ENCODE data around the gene KIAA1549. TPM values are rescaled to one million over a fixed set of nuclear protein-coding genes. Genes with fewer than 3 reads are reported as not detected.

Gene KIAA1549
- polyA plus RNA-seq, 1 donor (not counting 4 experiments of a cell fraction or from before 2014, with no cell fraction given) = 1.1 TPM

GRCh38 chr7:138913783-138914182, 67.4 kb downstream of the KIAA1549 start:
- Histone ChIP-seq H2AFZ (ENCODE audit: control insufficient read depth, low read length) (no peak overlapping the region), H3K79me2 (ENCODE audit: control insufficient read depth, insufficient read depth, low read length) (no peaks in the 10 kb centered on the region), H3K9ac (ENCODE audit: control insufficient read depth, extremely low read depth, insufficient read depth, low read length) (no peak overlapping the region), H3K4me3 (ENCODE audit: control insufficient read depth in 2 of 3, extremely low read depth in 1 of 3, insufficient read depth in 2 of 3, low read depth in 1 of 3, low read length in 3 of 3) (no peak overlapping the region), H3K27ac (ENCODE audit: control insufficient read depth, insufficient read depth, low read length) (no peak overlapping the region), H3K36me3 (ENCODE audit: control insufficient read depth in 2 of 2, extremely low read depth in 1 of 2, insufficient read depth in 2 of 2, low read length in 2 of 2) (no peaks in the 10 kb centered on the region), H3K4me1 (ENCODE audit: control insufficient read depth, extremely low read depth, insufficient read depth, low read length) (no peaks in the 10 kb centered on the region), H4K20me1 (ENCODE audit: control insufficient read depth, extremely low read depth, insufficient read depth, low read length) (no peaks in the 10 kb centered on the region), H3K9me3 (ENCODE audit: control insufficient read depth, low read depth, low read length) (no peaks in the 10 kb centered on the region), H3K4me2 (ENCODE audit: control insufficient read depth, extremely low read depth, insufficient read depth, low read depth, low read length) (no peak overlapping the region), H3K9me1 (ENCODE audit: control insufficient read depth, extremely low read depth, insufficient read depth, low read length) (no peaks in the 10 kb centered on the region), H3K27me3 (ENCODE audit: control insufficient read depth, extremely low read depth, insufficient read depth, low read length) (no peaks in the 10 kb centered on the region)
- FAIRE-seq (no peak), DNase-seq (ENCODE audit: low read depth, low spot score) (no peak)
- no peak for TF ChIP-seq CTCF (optimal IDR thresholded peaks at IDR 0.05 in 1 of 3, IDR thresholded peaks at IDR 0.05 in 1 of 3, conservative IDR thresholded peaks at IDR 0.05 in 1 of 3; ENCODE audit: extremely low read depth in 1 of 3, insufficient read depth in 2 of 3, low read length in 3 of 3)
- no peak for TF ChIP-seq EZH2 (IDR thresholded peaks at IDR 0.05; ENCODE audit: low read length)
- dilution Hi-C loops (cut with MboI; ENCODE audit: extremely low pct_ligation_motif_present, low sequenced_read_pairs) = no loop called here

GRCh38 chr7:138911007-138911406, 70.2 kb downstream of the KIAA1549 start:
- Histone ChIP-seq H3K27me3 (ENCODE audit: control insufficient read depth, extremely low read depth, insufficient read depth, low read length) (no peaks in the 10 kb centered on the region), H3K36me3 (ENCODE audit: control insufficient read depth in 2 of 2, extremely low read depth in 1 of 2, insufficient read depth in 2 of 2, low read length in 2 of 2) (no peaks in the 10 kb centered on the region), H3K4me1 (ENCODE audit: control insufficient read depth, extremely low read depth, insufficient read depth, low read length) (no peaks in the 10 kb centered on the region), H3K9ac (ENCODE audit: control insufficient read depth, extremely low read depth, insufficient read depth, low read length) (no peak overlapping the region), H4K20me1 (ENCODE audit: control insufficient read depth, extremely low read depth, insufficient read depth, low read length) (no peaks in the 10 kb centered on the region), H3K9me1 (ENCODE audit: control insufficient read depth, extremely low read depth, insufficient read depth, low read length) (no peaks in the 10 kb centered on the region), H2AFZ (ENCODE audit: control insufficient read depth, low read length) (no peak overlapping the region), H3K4me3 (ENCODE audit: control insufficient read depth in 2 of 3, extremely low read depth in 1 of 3, insufficient read depth in 2 of 3, low read depth in 1 of 3, low read length in 3 of 3) (no peak overlapping the region), H3K9me3 (ENCODE audit: control insufficient read depth, low read depth, low read length) (no peaks in the 10 kb centered on the region), H3K79me2 (ENCODE audit: control insufficient read depth, insufficient read depth, low read length) (no peaks in the 10 kb centered on the region), H3K27ac (ENCODE audit: control insufficient read depth, insufficient read depth, low read length) (no peak overlapping the region), H3K4me2 (ENCODE audit: control insufficient read depth, extremely low read depth, insufficient read depth, low read depth, low read length) (no peak overlapping the region)
- TF ChIP-seq EZH2 (IDR thresholded peaks at IDR 0.05; ENCODE audit: low read length) (no peak), CTCF (optimal IDR thresholded peaks at IDR 0.05 in 1 of 3, IDR thresholded peaks at IDR 0.05 in 1 of 3, conservative IDR thresholded peaks at IDR 0.05 in 1 of 3; ENCODE audit: extremely low read depth in 1 of 3, insufficient read depth in 2 of 3, low read length in 3 of 3) (no peak)
- DNase-seq (ENCODE audit: low read depth, low spot score) (no peak), FAIRE-seq (no peak)
- dilution Hi-C loops (cut with MboI; ENCODE audit: extremely low pct_ligation_motif_present, low sequenced_read_pairs) = no loop called here

Data from keratinocyte (primary cell).